Psoas muscle (tissue), 8 donors: ENCODE data around the gene ADAT3. TPM values are rescaled to one million over a fixed set of nuclear protein-coding genes. Genes with fewer than 3 reads are reported as not detected.
A peak's percentile ranks its signal among the peaks of the same experiment; 100 is the strongest.

Experiments used
- ATAC-seq, 4 donors: fragments of 200-7000 bp; cut with Tn5 transposase; one replicate each; pipeline ENCODE4 v1.9.1; 2020; ENCODE audit warnings: moderate library complexity in 3 of 4, mild to moderate bottlenecking in 2 of 4
- DNase-seq, 2 donors: peaks; one replicate each; pipeline ENCODE4 v3.0.0-alpha.2; 2020
- H3K27ac ChIP-seq: fragments of 200-600 bp; one replicate; pipeline ENCODE4 v1.8.0; 2022
- H3K27me3 ChIP-seq, 3 donors: fragments of 200-600 bp in 1 of 3; one replicate each; pipeline versions ENCODE4 v1.6.1 to v1.8.0; 2013 to 2022; ENCODE audit warnings: low read length in 2 of 3, mild to moderate bottlenecking in 2 of 3, moderate library complexity in 1 of 3; ENCODE audit not compliant: insufficient read depth in 3 of 3
- H3K36me3 ChIP-seq, 2 donors: fragments of 200-600 bp in 1 of 2; one replicate each; pipeline versions ENCODE4 v1.6.1 to v1.8.0; 2013 to 2022; ENCODE audit warnings: low read depth in 1 of 2, mild to moderate bottlenecking in 1 of 2, moderate library complexity in 1 of 2; ENCODE audit not compliant: insufficient read depth in 1 of 2
- H3K4me1 ChIP-seq: fragments of 200-600 bp; one replicate; pipeline ENCODE4 v1.8.0; 2022
- H3K4me3 ChIP-seq: fragments of 200-600 bp; one replicate; pipeline ENCODE4 v1.8.0; 2022; ENCODE audit warnings: mild to moderate bottlenecking
- H3K9me3 ChIP-seq: fragments of 200-600 bp; one replicate; pipeline ENCODE4 v1.8.0; 2022
- WGBS, 3 donors: extraction: QIAGEN DNeasy Blood & Tissue Kit; methylation state at CpG; one replicate each; pipeline versions ENCODE4 v1.1.6 to v1.1.7; 2013; 5-methylcytosine and 5-hydroxymethylcytosine counted together
- intact Hi-C, 2 donors: fragments of 100-400 bp; cut with DNase I; formaldehyde crosslinking; loops; one replicate each; pipeline versions ENCODE4 v1.11.0 to v1.14.2; 2022
- polyA plus RNA-seq, 3 donors: library from polyadenylated mRNA; stranded (reverse); fragments of 200-250 nt; gene quantifications; one replicate each; pipeline ENCODE4 v1.2.3, GENCODE V29; 2013
- total RNA-seq, 4 donors: library from RNA; stranded (reverse); fragmentation: NEBNext Ultra II Directional in 2 of 4; extraction: Animal tissue kit (Norgen Biotek cat#: 25700) in 2 of 4; gene quantifications; one replicate each; pipeline versions ENCODE4 v1.2.1 to v1.2.4, GENCODE V29; 2021 to 2023
- TF ChIP-seq, protein P1 (sequence below): fragments of 200-600 bp; IDR thresholded peaks from one replicate; pipeline ENCODE4 v1.8.0; 2022; ENCODE audit warnings: antibody characterized with exemption
- donor health status: healthy with polysubstance abuse.
- donor health status: DM: no; HTN: no; CAD: no; lungs with moderate emphysema.
- donor health status: Bipolar disorder and iron deficiency.
- donor health status: healthy.
- donor health status: DM: yes; HTN: yes; CAD: no.
- donor health status: DM: no; HTN: no; CAD: no.
- donor health status: DM: no; HTN: no; CAD: no.
- donor health status: DM: yes; HTN: yes; CAD: no.

Gene ADAT3
- total and polyA plus RNA-seq, 7 donors = 1.4 to 7.2 (median 2.2) TPM

DNA sequence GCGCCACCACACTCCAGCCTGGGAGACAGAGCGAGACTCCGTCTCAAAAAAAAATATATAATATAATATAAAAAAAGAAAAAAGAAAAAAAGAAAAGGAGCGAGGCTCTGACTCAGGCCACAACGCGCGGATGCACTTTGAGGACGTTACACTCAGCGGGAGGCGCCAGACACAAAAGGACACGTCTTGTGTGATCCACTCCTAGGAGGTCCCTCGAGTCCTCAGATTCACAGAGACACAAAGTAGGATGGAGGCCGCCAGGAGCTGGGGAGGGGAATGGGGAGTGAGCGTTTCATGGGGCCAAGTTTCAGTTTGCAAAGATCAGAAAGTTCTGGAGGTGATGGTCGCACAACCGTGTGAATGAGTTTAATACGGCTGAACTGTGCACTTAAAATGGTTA is 11.4 kb upstream of the ADAT3 start:
- H3K9me3 ChIP-seq = no peaks in the 10 kb centered on the region
- TF ChIP-seq, protein P1, sequence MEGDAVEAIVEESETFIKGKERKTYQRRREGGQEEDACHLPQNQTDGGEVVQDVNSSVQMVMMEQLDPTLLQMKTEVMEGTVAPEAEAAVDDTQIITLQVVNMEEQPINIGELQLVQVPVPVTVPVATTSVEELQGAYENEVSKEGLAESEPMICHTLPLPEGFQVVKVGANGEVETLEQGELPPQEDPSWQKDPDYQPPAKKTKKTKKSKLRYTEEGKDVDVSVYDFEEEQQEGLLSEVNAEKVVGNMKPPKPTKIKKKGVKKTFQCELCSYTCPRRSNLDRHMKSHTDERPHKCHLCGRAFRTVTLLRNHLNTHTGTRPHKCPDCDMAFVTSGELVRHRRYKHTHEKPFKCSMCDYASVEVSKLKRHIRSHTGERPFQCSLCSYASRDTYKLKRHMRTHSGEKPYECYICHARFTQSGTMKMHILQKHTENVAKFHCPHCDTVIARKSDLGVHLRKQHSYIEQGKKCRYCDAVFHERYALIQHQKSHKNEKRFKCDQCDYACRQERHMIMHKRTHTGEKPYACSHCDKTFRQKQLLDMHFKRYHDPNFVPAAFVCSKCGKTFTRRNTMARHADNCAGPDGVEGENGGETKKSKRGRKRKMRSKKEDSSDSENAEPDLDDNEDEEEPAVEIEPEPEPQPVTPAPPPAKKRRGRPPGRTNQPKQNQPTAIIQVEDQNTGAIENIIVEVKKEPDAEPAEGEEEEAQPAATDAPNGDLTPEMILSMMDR = no peak
- intact Hi-C loops = no loop called here
- no peak for DNase-seq
- no peak for ATAC-seq
- peaks cover 5% of the 10 kb centered on the region for H3K4me1 ChIP-seq
- H3K4me3 ChIP-seq = no peak overlapping the region
- H3K27me3 ChIP-seq = no peaks in the 10 kb centered on the region
- H3K36me3 ChIP-seq = no peaks in the 10 kb centered on the region
- 74 to 83% (median 79%) methylated on average over 17 of the region's 17 CpGs for WGBS, 3 donors
- H3K27ac ChIP-seq = no peak overlapping the region

DNA sequence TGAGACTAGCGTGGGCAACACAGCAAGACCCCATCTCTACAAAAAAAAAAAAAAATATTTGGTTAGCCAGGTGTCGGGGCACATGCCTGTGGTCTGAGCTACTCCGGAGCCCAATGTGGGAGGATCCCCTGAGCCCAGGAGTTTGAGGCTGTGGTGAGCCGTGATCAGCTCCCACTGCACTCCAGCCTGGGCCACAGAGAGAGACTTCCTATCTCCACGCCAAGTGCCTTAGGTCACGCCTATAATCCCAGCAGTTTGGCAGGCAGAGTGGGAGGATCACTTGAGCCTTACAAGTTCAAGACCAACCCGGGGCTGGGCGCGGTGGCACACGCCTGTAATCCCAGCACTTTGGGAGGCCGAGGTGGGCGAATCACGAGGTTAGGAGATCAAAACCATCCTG is 8.7 kb upstream of the ADAT3 start:
- Histone ChIP-seq H3K4me1 (peaks cover 5% of the 10 kb centered on the region), H3K4me3 (no peak overlapping the region), H3K27me3 (no peaks in the 10 kb centered on the region), H3K36me3 (no peaks in the 10 kb centered on the region), H3K9me3 (no peaks in the 10 kb centered on the region), H3K27ac (no peak overlapping the region)
- 71 to 76% (median 75%) methylated on average over 13 of the region's 13 CpGs for WGBS, 3 donors
- intact Hi-C loops = no loop called here
- TF ChIP-seq, protein P1 = no peak
- DNase-seq = no peak
- no peak for ATAC-seq

DNA sequence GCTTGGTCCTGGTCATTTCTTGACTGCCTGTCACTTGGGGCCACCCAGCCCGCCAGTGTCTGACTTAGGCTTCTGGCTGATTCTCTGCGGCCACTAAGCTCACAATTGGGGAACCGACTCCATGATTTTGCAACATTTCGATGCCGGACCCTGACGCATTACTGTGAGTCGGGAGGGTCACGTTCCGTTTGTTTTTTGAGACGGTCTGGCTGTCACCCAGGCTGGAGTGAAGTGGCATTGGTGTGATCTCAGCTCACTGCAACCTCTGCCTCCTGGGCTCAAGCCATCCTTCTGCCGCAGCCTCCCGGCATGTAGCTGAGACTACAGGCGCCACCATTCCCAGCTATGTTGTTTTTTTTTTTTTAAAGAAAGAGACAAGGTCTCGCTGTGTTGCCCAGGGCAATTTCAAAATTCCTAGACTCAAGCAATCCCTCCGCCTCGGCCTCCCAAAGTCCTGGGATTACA is 3.2 kb upstream of the ADAT3 start:
- ATAC-seq = no peak
- no peaks in the 10 kb centered on the region for H3K36me3 ChIP-seq
- H3K27me3 ChIP-seq = no peaks in the 10 kb centered on the region
- no peak overlapping the region for H3K27ac ChIP-seq
- DNase-seq = peak in 1 of 2 donors; percentile 62
- no peaks in the 10 kb centered on the region for H3K9me3 ChIP-seq
- TF ChIP-seq, protein P1 = no peak
- H3K4me3 ChIP-seq = no peak overlapping the region
- intact Hi-C loops = no loop called here
- peaks cover 10% of the 10 kb centered on the region for H3K4me1 ChIP-seq
- 82 to 85% (median 82%) methylated on average over 16 of the region's 16 CpGs for WGBS, 3 donors

DNA sequence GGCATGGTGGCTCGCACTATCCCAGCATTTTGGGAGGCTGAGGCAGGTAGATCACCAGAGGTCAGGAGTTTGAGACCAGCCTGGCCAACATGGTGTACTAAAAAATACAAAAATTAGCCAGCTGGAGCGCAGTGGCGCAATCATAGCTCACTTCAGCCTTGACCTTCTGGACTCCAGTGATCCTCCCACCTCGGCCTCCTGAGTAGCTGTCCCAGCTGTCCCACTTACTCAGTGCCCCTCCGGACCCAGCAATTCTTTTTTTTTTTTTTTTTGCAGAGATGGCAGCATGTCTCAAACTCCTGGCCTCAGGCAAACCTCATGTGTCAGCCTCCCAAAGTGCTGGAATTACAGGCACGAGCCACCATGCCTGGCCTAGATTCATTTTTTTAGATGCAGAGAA is 2.3 kb upstream of the ADAT3 start:
- no peaks in the 10 kb centered on the region for H3K36me3 ChIP-seq
- 72 to 81% (median 77%) methylated on average over 6 of the region's 6 CpGs for WGBS, 3 donors
- intact Hi-C loops = no loop called here
- no peak overlapping the region for H3K4me3 ChIP-seq
- ATAC-seq (no peak), DNase-seq (no peak)
- TF ChIP-seq, protein P1 = no peak
- no peaks in the 10 kb centered on the region for H3K9me3 ChIP-seq
- no peaks in the 10 kb centered on the region for H3K27me3 ChIP-seq
- H3K4me1 ChIP-seq = peaks cover 5% of the 10 kb centered on the region
- no peak overlapping the region for H3K27ac ChIP-seq

DNA sequence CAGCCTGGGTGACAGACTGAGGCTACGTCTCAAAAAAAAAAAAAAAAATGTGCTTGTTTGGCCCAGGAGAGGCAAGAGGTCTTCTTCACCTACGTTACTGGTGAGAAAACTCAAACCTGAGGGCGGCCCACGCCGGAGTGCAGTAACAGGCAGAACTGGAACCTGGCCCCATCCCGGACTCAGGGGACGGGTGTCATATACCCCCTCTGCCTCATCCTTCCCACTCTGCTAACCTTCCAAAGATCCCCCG is 414 bp upstream of the ADAT3 start:
- H3K4me3 ChIP-seq = peak overlapping the region; percentile 79
- H3K27ac ChIP-seq = peak overlapping the region; percentile 85
- DNase-seq (no peak), ATAC-seq (no peak)
- H3K36me3 ChIP-seq = no peaks in the 10 kb centered on the region
- peaks cover 7% of the 10 kb centered on the region for H3K4me1 ChIP-seq
- 43 to 48% (median 47%) methylated on average over 8 of the region's 8 CpGs for WGBS, 3 donors
- TF ChIP-seq, protein P1 = no peak
- no peaks in the 10 kb centered on the region for H3K9me3 ChIP-seq
- intact Hi-C loops = no loop called here
- no peaks in the 10 kb centered on the region for H3K27me3 ChIP-seq
